ENCODE measurements around the gene CCL8.
"Not testable (repeated sequence)": the region's sequence is repeated elsewhere in the genome, so short reads cannot be mapped to it uniquely, and the experiment has no call there.

CCL8 gene

GRCh38 chr17:34314279-34314678, 5.0 kb upstream of the CCL8 start:
- Histone ChIP-seq H3K4me1 (ENCODE audit: control insufficient read depth, low read length) (no peaks in the 10 kb centered on the region), H3K27ac (ENCODE audit: low read depth, low read length) (no peak overlapping the region), H3F3A (ENCODE audit: control insufficient read depth, insufficient read depth) (no peaks in the 10 kb centered on the region), H3K27me3 (ENCODE audit: control insufficient read depth, low read length) (peaks cover 17% of the 10 kb centered on the region), H3K36me3 (ENCODE audit: control insufficient read depth, low read length) (no peaks in the 10 kb centered on the region), H4K20me1 (ENCODE audit: control insufficient read depth, insufficient read depth, low read depth, low read length) (no peaks in the 10 kb centered on the region), H3K9me2 (replicated peaks; ENCODE audit: control insufficient read depth, low read length) (no peaks in the 10 kb centered on the region), H3K4me3 (ENCODE audit: low read length) (no peak overlapping the region), H3K9me3 (ENCODE audit: control insufficient read depth, insufficient read depth, low read length) (no peaks in the 10 kb centered on the region), H3K4me2 (ENCODE audit: low read length) (no peak overlapping the region), H3K79me2 (ENCODE audit: control insufficient read depth, low read length) (no peaks in the 10 kb centered on the region)
- TF ChIP-seq EZH2phosphoT487 (IDR thresholded peaks at IDR 0.05; ENCODE audit: borderline replicate concordance, low read length) (no peak), CTCF (IDR thresholded peaks at IDR 0.05; ENCODE audit: low read depth, low read length, poor library complexity, severe bottlenecking) (no peak)

- H3F3A ChIP-seq (ENCODE audit: control insufficient read depth, insufficient read depth): no peaks in the 10 kb centered on the region
- no peaks in the 10 kb centered on the region for H3K79me2 ChIP-seq (ENCODE audit: control insufficient read depth, low read length)
- TF ChIP-seq CTCF (IDR thresholded peaks at IDR 0.05; ENCODE audit: low read depth, low read length, poor library complexity, severe bottlenecking) (peak; percentile 34), EZH2phosphoT487 (IDR thresholded peaks at IDR 0.05; ENCODE audit: borderline replicate concordance, low read length) (no peak)
- H3K9me3 ChIP-seq (ENCODE audit: control insufficient read depth, insufficient read depth, low read length): no peaks in the 10 kb centered on the region
- H3K4me1 ChIP-seq (ENCODE audit: control insufficient read depth, low read length): no peaks in the 10 kb centered on the region
- H3K27ac ChIP-seq (ENCODE audit: low read depth, low read length): no peak overlapping the region
- H3K4me3 ChIP-seq (ENCODE audit: low read length): no peak overlapping the region
- H3K9me2 ChIP-seq (replicated peaks; ENCODE audit: control insufficient read depth, low read length): no peaks in the 10 kb centered on the region
- no peaks in the 10 kb centered on the region for H3K36me3 ChIP-seq (ENCODE audit: control insufficient read depth, low read length)
- no peak overlapping the region for H3K4me2 ChIP-seq (ENCODE audit: low read length)
- no peaks in the 10 kb centered on the region for H4K20me1 ChIP-seq (ENCODE audit: control insufficient read depth, insufficient read depth, low read depth, low read length)
- H3K27me3 ChIP-seq (ENCODE audit: control insufficient read depth, low read length): peaks cover 14% of the 10 kb centered on the region; the same call in 1 of the 2 replicates
These were observed 761 bp upstream of the CCL8 start for GRCh38 chr17:34318474-34318873.

- Histone ChIP-seq H3F3A (ENCODE audit: control insufficient read depth, insufficient read depth) (no peaks in the 10 kb centered on the region), H3K9me3 (ENCODE audit: control insufficient read depth, insufficient read depth, low read length) (no peaks in the 10 kb centered on the region)
These were observed 2.7 kb downstream of the CCL8 start for GRCh38 chr17:34321964-34322363.

GRCh38 chr17:34327580-34327979, 8.3 kb downstream of the CCL8 start:
- not testable (repeated sequence) for H3K27ac ChIP-seq (ENCODE audit: low read depth, low read length); H3F3A ChIP-seq (ENCODE audit: control insufficient read depth, insufficient read depth); H3K9me2 ChIP-seq (replicated peaks; ENCODE audit: control insufficient read depth, low read length)

More at GRCh38 chr17:34321964-34322363, 2.7 kb downstream of the CCL8 start:
- Histone ChIP-seq H3K27ac (ENCODE audit: low read depth, low read length) (no peak overlapping the region), H3K36me3 (ENCODE audit: control insufficient read depth, low read length) (no peaks in the 10 kb centered on the region), H3K79me2 (ENCODE audit: control insufficient read depth, low read length) (no peaks in the 10 kb centered on the region), H3K4me1 (ENCODE audit: control insufficient read depth, low read length) (no peaks in the 10 kb centered on the region), H3K4me3 (ENCODE audit: low read length) (no peak overlapping the region), H3K4me2 (ENCODE audit: low read length) (no peak overlapping the region), H4K20me1 (ENCODE audit: control insufficient read depth, insufficient read depth, low read depth, low read length) (no peaks in the 10 kb centered on the region), H3K27me3 (ENCODE audit: control insufficient read depth, low read length) (no peaks in the 10 kb centered on the region), H3K9me2 (replicated peaks; ENCODE audit: control insufficient read depth, low read length) (no peaks in the 10 kb centered on the region)
- no peak for TF ChIP-seq CTCF (IDR thresholded peaks at IDR 0.05; ENCODE audit: low read depth, low read length, poor library complexity, severe bottlenecking)
- TF ChIP-seq EZH2phosphoT487 (IDR thresholded peaks at IDR 0.05; ENCODE audit: borderline replicate concordance, low read length): no peak

More at GRCh38 chr17:34327580-34327979, 8.3 kb downstream of the CCL8 start:
- H3K36me3 ChIP-seq (ENCODE audit: control insufficient read depth, low read length); H3K4me2 ChIP-seq (ENCODE audit: low read length); H3K4me3 ChIP-seq (ENCODE audit: low read length); H3K79me2 ChIP-seq (ENCODE audit: control insufficient read depth, low read length); H3K4me1 ChIP-seq (ENCODE audit: control insufficient read depth, low read length); H3K27me3 ChIP-seq (ENCODE audit: control insufficient read depth, low read length); H4K20me1 ChIP-seq (ENCODE audit: control insufficient read depth, insufficient read depth, low read depth, low read length); H3K9me3 ChIP-seq (ENCODE audit: control insufficient read depth, insufficient read depth, low read length): not testable (repeated sequence)
